HG03457 (cell line): ENCODE data around the gene RTTN.
A peak's percentile ranks its signal among the peaks of the same experiment; 100 is the strongest.

Source experiments
- ATAC-seq: cut with Tn5 transposase; IDR thresholded peaks from one replicate; pipeline ENCODE4 v1.9.1; 2021; ENCODE audit warnings: moderate number of reproducible peaks; ENCODE audit not compliant: unreplicated experiment

The RTTN gene

GRCh38 chr18:70216788-70217187 is 11.3 kb upstream of the RTTN start:
- ATAC-seq = no peak

- no peak for ATAC-seq
Observed at GRCh38 chr18:70207181-70207580, 1.7 kb upstream of the RTTN start.

DNA sequence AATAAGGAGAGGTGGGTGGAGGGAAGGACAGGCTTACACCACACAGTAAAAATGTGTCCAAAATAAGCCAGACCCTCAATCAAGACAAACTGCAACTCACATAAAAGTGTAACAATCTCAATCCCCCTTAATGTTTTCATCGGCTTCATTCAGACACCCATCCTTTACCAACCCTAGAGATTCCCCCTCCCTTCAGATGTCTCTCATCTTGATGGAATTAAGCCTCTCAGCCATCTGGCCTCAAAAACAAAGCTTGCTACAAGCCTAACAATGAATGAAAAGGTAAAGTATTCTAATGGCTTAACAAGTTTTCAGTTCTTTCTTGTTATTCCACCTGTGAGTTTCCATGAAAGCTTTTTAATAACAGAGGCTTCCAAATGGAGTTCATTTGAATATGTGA is 5.2 kb downstream of the RTTN start:
- ATAC-seq = no peak

- ATAC-seq = no peak
Observed at GRCh38 chr18:70197844-70198243, 7.6 kb downstream of the RTTN start.

DNA sequence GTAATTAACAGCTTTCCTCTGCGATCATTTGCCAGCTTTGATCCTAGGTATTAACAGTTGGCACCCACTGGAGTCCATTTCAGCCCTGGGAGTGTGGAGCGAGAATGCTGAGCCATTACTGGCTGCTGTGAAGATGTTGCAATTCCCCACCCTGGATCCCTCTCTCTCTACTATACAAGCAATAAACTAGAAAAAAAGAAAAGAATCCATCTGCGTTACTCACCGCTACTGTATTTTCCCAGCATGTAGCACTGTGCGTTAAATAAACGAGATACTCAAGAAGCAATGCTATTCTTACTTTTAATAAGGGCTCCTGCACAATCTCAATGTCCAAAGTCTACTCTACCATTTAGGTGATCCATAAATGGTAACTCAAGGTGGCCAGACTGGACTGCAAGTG is 8.5 kb downstream of the RTTN start:
- ATAC-seq = no peak

- no peak for ATAC-seq
Observed at GRCh38 chr18:70195852-70196434, 9.5 kb downstream of the RTTN start.

DNA sequence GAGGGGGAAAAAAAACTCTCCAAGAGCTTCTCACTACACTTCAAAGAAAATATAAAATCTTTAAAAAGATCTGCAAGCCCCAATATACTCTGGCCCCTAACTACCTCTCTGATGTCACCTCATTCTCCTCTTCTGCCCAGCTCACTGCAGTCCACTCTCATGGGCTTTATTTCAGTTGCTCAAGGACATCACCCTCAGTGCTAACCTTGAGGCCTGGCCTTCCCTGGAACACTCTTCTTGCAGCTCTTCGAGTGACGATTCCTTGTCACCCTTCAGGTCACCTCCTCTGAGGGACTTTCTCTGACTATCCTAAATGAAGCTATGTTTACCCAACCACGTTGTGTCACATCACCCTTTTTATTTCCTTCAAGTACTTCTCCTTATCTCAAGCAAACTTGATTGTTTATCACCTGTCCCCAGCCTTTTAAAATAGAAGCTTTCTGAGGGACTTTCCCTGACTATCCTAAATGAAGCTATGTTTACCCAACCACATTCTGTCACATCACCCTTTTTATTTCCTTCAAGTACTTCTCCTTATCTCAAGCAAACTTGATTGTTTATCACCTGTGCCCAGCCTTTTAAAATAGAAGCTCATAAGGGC is 10.4 kb downstream of the RTTN start:
- ATAC-seq = peak; percentile 38

GRCh38 chr18:70194227-70194890 is 11.1 kb downstream of the RTTN start:
- peak; percentile 85 for ATAC-seq

DNA sequence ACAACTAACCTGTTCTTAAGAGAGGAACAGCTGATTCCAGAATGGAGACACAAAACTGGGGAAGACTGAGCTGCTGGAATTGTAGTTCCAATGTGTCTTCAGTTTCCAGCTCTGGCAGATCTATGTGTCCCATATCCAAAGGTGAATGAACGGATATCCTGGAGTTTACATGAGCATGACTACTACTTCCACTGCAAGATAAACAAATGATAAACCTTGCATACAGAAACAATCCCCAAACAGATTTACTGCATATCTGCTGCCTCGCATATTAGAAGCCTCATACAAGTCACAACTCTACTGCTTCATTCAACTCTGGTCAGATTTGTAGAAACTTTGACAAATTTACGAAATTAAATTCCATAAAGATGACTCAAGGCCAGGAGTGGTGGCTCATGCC is 15.0 kb downstream of the RTTN start:
- ATAC-seq = no peak

GRCh38 chr18:70188113-70188512 is 17.4 kb downstream of the RTTN start:
- no peak for ATAC-seq

GRCh38 chr18:70183441-70183840 is 22.0 kb downstream of the RTTN start:
- ATAC-seq = no peak

GRCh38 chr18:70182548-70182947 is 22.9 kb downstream of the RTTN start:
- ATAC-seq = no peak

DNA sequence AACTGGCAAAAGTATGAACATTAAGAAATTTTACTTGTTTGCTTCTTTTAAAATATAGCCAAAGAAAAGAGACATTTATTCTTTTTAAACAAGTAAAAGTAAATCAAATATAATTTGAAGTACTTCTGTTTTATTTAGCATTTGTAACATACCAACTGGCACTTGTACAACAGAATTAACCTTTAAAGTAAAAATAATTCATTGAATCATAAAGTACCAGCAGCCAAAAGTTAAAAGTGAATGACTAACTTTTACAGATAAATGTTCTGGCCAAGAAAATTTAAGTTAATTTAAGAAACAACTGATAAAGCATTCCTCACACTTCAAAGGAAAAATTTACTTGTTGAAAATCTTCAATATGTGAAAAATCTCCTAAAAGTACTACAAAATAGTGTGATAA is 23.8 kb downstream of the RTTN start:
- no peak for ATAC-seq

DNA sequence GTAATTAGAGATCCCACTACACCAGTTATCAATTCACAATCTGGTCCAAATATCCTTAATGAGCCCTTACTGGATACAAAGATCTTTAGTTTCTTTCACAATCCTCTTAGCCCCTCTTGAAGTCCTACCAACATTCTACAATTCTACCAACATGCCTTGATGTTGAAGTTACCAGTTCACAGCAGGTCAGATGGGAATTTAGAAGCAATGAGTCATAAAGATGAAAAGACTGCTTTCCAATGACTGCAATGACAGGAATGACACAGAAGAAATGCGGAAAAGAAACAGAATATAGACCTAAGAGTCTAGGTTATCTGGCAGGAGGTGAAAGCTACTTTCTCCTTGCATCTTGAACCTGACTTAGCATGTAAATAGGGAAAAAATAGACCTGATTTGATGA is 24.5 kb downstream of the RTTN start:
- no peak for ATAC-seq

DNA sequence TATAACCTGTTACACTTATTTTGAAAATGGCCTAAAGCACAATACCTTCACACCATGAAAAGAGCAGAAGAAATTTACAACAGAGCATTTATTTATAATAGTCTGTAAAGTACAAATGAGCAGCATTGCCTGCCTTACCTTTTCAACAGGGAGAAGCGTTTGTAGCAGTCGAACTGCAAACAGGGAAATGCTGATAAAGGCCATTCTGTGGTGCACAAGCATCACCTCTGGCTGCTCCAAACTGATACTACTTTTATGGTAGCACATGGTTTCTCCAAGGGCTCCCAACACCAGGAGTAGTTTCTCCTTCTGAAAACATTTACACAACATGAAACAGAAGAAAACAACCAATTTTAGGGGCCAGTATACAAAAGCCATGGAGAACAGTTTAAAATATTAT is 28.9 kb downstream of the RTTN start:
- no peak for ATAC-seq

GRCh38 chr18:70175216-70175615 is 30.3 kb downstream of the RTTN start:
- no peak for ATAC-seq

DNA sequence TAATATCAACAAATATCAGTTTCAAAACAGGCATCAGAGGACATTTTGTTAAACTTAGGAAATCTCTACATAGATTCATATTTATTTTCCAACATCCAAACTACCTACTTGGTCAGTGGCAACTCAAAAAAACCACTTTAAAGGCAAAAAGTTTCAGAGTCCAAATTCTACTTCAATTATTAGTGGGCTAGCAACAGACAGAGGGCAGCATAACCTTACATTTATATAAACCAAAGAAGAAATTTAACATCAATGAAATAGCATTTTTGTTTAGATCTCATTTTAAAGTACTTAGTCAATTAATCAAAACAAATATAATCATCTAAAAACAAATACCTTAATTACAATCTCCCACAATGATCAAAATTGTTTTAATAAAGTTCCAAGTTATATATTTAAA is 33.3 kb downstream of the RTTN start:
- ATAC-seq = no peak

DNA sequence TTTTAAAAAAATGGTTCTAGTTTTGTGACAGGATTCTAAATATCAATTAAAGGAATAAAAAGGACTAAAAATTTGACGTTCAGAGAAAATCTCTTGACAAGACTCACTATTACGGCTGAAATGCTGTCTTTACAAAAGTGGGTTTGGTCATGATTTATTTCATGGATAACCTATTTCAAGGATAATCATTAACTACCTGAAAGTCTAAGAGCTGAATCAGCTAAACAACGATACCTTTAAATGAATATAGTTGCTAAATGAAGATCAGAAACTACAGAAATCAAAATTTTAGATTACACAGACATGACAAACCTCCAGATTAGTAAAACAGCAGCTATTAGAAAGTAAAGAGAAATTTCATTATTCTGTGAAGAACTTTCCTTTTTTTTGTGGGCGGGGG is 35.7 kb downstream of the RTTN start:
- ATAC-seq = no peak

- ATAC-seq = no peak
Observed at GRCh38 chr18:70166668-70167067, 38.8 kb downstream of the RTTN start.

DNA sequence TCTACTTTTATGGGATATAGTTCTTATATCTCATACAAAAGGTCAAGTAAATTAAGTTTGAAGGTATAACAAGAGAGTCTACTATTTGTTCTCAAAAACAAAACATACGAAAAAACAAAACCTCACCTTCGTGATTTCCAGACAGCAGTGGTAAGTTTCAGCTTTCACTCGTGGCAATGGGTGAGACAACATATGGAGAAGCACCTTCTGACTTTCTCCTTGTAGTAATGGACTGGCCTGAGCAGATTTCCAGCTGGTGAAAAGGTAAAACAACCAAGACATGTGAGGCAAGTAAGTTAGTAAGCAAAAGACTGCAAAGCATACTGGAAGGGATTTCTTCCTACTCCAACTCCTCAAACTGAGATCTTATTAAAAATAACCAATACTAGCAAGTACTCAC is 39.6 kb downstream of the RTTN start:
- ATAC-seq = no peak

- no peak for ATAC-seq
Observed at GRCh38 chr18:70160073-70160678, 45.3 kb downstream of the RTTN start.

DNA sequence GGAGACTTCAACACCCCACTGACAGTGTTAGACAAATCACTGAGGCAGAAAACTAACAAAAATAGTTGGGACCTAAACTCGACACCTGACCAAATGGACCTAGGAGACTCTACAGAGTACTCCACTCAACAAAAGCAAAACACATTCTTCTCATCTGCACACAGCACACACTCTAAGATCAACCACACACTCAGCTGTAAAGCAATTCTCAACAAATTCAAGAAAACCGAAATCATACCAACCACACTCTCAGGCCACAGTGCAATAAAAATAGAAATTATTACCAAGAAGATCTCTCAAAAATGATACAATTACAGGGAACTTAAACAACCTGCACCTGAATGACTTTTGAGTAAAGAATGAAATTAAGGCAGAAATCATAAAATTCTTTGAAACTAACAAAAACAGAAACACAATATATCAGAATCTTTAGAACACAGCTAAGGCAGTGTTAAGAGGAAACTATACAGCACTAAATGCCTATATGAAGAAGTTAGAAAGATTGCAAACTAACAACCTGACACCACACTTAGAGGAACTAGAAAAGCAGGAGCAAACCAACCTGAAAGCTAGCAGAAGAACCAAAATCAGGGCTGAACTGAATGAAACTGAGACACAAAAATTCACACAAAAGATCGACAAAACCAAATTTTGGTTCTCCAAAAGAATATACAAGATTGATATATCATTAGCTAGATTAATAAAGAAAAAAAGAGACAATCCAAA is 46.3 kb downstream of the RTTN start:
- ATAC-seq = peak; percentile 83
